Mucosa of rectum (tissue), 2 donors: Measurements from ENCODE around the gene RPUSD1.
"Not testable (repeated sequence)": the region's sequence is repeated elsewhere in the genome, so short reads cannot be mapped to it uniquely, and the experiment has no call there.

Experiments
- H3K27ac ChIP-seq, 2 donors: one replicate each; pipeline ENCODE4 v1.7.0; 2013; ENCODE audit warnings: inconsistent platforms in 2 of 2, low read depth in 2 of 2, low read length in 2 of 2
- H3K27me3 ChIP-seq, 2 donors: one replicate each; pipeline ENCODE4 v1.7.0; 2013; ENCODE audit warnings: low read length in 2 of 2; ENCODE audit not compliant: control insufficient read depth in 2 of 2, insufficient read depth in 2 of 2
- H3K36me3 ChIP-seq, 2 donors: one replicate each; pipeline ENCODE4 v1.7.0; 2013; ENCODE audit warnings: low read length in 2 of 2; ENCODE audit not compliant: control insufficient read depth in 2 of 2, insufficient read depth in 2 of 2
- H3K4me1 ChIP-seq, 2 donors: one replicate each; pipeline ENCODE4 v1.7.0; 2013; ENCODE audit warnings: low read length in 2 of 2, mild to moderate bottlenecking in 1 of 2; ENCODE audit not compliant: control insufficient read depth in 2 of 2, insufficient read depth in 2 of 2
- H3K4me3 ChIP-seq, 2 donors: one replicate each; pipeline ENCODE4 v1.7.0; 2013; ENCODE audit warnings: low read length in 2 of 2
- H3K9ac ChIP-seq, 2 donors: one replicate each; pipeline ENCODE4 v1.7.0; 2013; ENCODE audit warnings: low read length in 2 of 2, low read depth in 1 of 2, mild to moderate bottlenecking in 1 of 2
- H3K9me3 ChIP-seq, 2 donors: one replicate each; pipeline ENCODE4 v1.7.0; 2013; ENCODE audit warnings: low read length in 2 of 2; ENCODE audit not compliant: control insufficient read depth in 2 of 2
- donor health status: healthy.
- donor health status: Normal muscosa, but diverticular disease.

Gene RPUSD1

GRCh38 chr16:760545-761343 is 27.4 kb downstream of the RPUSD1 start, which contains the start of gene MSLN:
Gene MSLN, plus strand, starts transcription at chr16:760734. Its CDS starts 1,947 bp downstream, at chr16:762681.
- Histone ChIP-seq H3K4me1 (no peaks in the 10 kb centered on the region), H3K9me3 (no peaks in the 10 kb centered on the region), H3K9ac (no peak within 1 kb of the TSS), H3K27me3 (peaks cover 4 to 12% of the 10 kb centered on the region in 2 donors), H3K4me3 (no peak within 1 kb of the TSS), H3K27ac (no peak within 1 kb of the TSS), H3K36me3 (no peaks in the 10 kb centered on the region)

GRCh38 chr16:760065-760464 is 28.1 kb downstream of the RPUSD1 start:
- peaks cover 4 to 12% of the 10 kb centered on the region in 2 donors for H3K27me3 ChIP-seq
- H3K27ac ChIP-seq = no peak overlapping the region

GRCh38 chr16:759110-759910 is 28.9 kb downstream of the RPUSD1 start:
- H3K27ac ChIP-seq = no peak overlapping the region
- no peak overlapping the region for H3K9ac ChIP-seq
- H3K27me3 ChIP-seq = peaks cover 6 to 12% of the 10 kb centered on the region in 2 donors
- H3K4me1 ChIP-seq = no peaks in the 10 kb centered on the region
- H3K36me3 ChIP-seq = no peaks in the 10 kb centered on the region
- no peaks in the 10 kb centered on the region for H3K9me3 ChIP-seq
- H3K4me3 ChIP-seq = no peak overlapping the region

More at GRCh38 chr16:760065-760464, 28.1 kb downstream of the RPUSD1 start:
- no peaks in the 10 kb centered on the region for H3K36me3 ChIP-seq
- H3K4me1 ChIP-seq = no peaks in the 10 kb centered on the region
- H3K4me3 ChIP-seq = no peak overlapping the region
- H3K9ac ChIP-seq = no peak overlapping the region
- H3K9me3 ChIP-seq = no peaks in the 10 kb centered on the region

- Histone ChIP-seq H3K4me3 (no peak overlapping the region), H3K27me3 (peaks cover 15 to 16% of the 10 kb centered on the region in 2 donors), H3K4me1 (no peaks in the 10 kb centered on the region), H3K9ac (no peak overlapping the region), H3K9me3 (no peaks in the 10 kb centered on the region), H3K27ac (no peak overlapping the region), H3K36me3 (no peaks in the 10 kb centered on the region)
Observed at GRCh38 chr16:756428-756827, 31.8 kb downstream of the RPUSD1 start.

GRCh38 chr16:754656-755055 is 33.5 kb downstream of the RPUSD1 start:
- Histone ChIP-seq H3K9me3 (no peaks in the 10 kb centered on the region), H3K9ac (no peak overlapping the region), H3K27ac (no peak overlapping the region), H3K4me1 (no peaks in the 10 kb centered on the region), H3K27me3 (peaks cover 10 to 16% of the 10 kb centered on the region in 2 donors), H3K4me3 (no peak overlapping the region), H3K36me3 (no peaks in the 10 kb centered on the region)

GRCh38 chr16:754121-754607 is 34.0 kb downstream of the RPUSD1 start:
- not testable (repeated sequence) for H3K9ac ChIP-seq, H3K9me3 ChIP-seq, H3K27ac ChIP-seq, H3K4me1 ChIP-seq, H3K36me3 ChIP-seq, H3K4me3 ChIP-seq
- peaks cover 10 to 16% of the 10 kb centered on the region in 2 donors for H3K27me3 ChIP-seq

- Histone ChIP-seq H3K27ac (no peak overlapping the region), H3K9me3 (no peaks in the 10 kb centered on the region), H3K36me3 (no peaks in the 10 kb centered on the region), H3K9ac (no peak overlapping the region), H3K27me3 (peaks cover 10 to 16% of the 10 kb centered on the region in 2 donors), H3K4me1 (no peaks in the 10 kb centered on the region), H3K4me3 (no peak overlapping the region)
Observed at GRCh38 chr16:752007-752312, 36.2 kb downstream of the RPUSD1 start.

GRCh38 chr16:751152-752006 is 36.8 kb downstream of the RPUSD1 start:
- no peak overlapping the region for H3K4me3 ChIP-seq
- peaks cover 10 to 13% of the 10 kb centered on the region in 2 donors for H3K27me3 ChIP-seq
- H3K9me3 ChIP-seq = no peaks in the 10 kb centered on the region
- no peaks in the 10 kb centered on the region for H3K36me3 ChIP-seq
- H3K4me1 ChIP-seq = no peaks in the 10 kb centered on the region
- no peak overlapping the region for H3K9ac ChIP-seq
- no peak overlapping the region for H3K27ac ChIP-seq

- Histone ChIP-seq H3K9me3 (no peaks in the 10 kb centered on the region), H3K4me1 (no peaks in the 10 kb centered on the region), H3K4me3 (no peak overlapping the region), H3K9ac (no peak overlapping the region), H3K27ac (no peak overlapping the region), H3K27me3 (peaks cover 10 to 12% of the 10 kb centered on the region in 2 donors), H3K36me3 (no peaks in the 10 kb centered on the region)
Observed at GRCh38 chr16:750485-750884, 37.7 kb downstream of the RPUSD1 start.
